ENCODE data around the gene SLC9A8.

Gene SLC9A8

DNA sequence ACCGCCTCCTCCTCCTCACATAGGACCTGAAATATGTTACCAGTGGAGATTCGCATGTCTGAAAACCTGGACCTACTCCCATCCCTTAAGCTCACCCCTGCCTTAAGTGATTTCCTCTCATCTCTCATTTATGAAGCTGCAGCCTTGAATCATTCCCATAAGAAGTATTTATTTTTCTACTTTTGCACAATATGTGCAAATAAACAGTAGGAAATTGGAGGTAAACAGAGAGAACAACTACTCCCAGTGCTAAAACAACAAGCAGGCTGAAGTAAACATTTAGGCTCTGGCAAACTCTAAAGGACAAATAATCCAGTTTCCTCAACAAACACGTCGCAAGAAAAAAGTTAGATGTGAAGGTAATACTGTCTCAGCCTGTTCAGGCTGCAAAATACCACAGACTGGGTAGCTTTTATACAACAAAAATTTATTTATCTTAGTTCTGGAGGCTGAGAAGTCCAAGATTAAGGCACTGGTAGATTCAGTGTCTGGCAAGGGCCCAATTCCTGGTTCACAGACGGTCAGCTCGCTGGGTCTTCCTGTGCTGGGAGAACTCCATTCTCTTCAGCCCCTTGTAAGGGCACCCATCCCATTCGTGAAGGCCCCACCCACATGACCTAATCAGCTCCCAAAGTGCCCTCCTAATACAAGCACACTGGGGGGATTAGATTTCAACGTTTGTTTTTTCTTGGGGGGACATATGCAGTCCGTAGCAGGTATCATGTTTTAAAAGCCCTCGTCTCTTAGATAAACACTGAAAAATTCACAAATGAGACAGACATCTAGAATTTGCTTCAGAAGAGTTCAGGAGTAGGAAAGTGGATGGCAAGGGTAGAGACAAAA, 87.1 kb downstream of the SLC9A8 start:
- no peak for DNase-seq

DNA sequence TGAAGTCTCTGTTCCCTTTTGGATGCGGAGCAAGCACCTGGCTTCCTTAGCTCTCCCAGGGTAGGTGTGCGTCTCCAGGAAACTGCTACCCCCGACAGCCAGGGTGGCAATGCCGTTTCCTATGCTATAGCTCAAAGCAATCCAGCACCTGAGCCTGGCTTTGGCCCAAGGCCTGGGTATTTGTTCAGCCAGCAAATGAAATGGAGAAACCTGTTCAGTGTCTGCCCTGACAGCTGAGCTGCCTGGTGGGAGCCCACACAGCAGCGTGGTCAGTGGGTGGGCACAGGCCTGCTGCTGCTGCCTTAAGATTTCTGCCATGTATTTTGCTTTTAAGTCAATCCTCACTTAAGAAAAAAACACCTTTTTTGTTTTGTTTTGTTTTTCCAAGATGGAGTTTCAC, 89.0 kb downstream of the SLC9A8 start:
- no peak for DNase-seq

DNA sequence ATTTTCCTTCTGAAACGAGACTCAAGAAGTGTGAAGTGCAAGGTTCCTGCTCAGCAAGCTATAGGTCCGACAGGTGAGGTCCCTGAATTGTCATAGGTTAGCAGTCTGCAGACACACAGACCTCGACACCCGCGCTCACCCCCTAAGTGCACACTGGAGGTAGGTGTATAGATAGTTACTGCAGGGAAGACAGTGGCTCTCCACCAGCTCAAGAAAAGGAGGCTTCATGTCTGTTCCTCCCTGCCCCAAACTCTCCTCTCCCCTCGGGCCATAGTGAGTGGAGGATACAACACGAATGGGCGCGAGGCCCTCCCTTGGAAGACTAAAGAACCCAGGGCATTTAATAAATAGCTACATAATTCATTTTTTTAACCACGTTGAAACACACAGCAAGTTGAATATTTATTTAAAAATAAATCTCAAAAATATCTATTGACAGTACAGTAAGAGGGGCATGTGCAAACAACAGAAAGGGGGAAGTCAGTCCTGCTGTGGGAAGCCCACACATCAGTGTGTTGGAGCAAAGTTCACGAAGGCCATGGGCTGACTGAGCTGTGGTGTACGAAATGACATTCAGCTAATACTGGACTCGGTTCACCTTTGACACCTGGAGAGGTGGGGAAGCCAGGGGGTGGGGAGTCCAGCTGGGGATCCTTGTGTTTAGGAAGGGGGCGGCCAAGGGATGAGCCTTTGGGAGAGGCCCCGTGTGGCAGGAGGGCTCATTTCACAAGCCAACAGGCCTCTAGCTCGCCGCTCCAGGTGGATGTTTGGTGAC, 92.0 kb downstream of the SLC9A8 start:
- no peak for DNase-seq

DNA sequence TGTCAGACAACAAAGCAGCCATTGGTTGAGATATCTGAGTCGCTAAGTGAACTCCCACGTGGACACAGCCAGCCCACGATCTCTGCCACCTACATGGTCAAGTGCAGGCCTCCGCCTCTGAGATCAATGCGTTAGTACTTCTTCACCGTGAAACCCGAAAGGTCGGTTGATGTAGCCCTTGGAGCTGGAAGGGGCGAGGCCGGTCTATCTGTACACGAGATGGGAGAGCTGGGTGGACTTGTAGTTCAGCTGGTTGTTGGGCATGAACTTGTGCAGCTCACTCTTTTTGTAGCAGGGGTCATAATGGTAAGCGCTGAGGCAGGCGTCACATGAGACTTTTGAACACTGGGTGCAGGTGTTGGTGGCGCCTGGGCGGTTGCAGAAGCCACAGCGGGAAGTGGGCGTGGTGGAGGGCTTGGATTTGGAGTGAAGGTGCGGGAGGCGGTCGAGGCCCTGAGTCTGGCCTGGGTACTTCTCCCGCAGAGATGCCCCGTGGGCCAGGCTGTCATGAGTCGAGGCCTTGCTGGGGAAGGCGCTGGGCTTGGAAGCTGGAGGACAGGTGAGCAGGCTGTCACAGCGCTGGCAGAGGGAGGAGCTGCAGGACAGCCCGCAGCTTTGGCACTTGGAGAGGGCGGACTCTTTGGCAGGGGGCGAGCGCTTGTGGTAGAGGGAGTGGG, 92.9 kb downstream of the SLC9A8 start:
- DNase-seq = no peak

DNA sequence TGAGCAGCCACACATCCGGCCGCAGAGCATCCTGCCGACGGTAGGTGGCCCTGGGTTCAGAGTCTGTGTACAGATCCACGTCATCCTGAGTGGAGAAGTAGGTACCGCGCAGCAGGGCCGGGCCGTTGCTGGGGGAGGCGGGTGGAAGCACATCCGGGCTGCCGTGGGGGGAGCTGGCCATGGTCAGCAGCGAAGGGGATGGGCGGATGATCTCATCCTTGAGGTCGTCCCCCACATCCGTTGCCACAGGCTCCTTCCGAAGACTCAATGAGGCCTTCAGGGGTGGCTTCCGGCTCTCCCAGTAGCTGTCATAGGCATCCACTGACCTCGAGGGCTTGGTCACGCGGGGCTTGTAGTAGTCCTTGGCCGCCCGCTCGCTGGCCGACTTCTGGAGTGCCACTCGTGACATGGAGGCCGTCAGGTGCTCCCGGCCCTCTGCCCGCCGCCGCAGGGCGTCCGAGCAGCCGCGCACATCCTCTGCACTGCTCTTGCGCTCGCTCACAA, 93.5 kb downstream of the SLC9A8 start:
- no peak for DNase-seq

DNA sequence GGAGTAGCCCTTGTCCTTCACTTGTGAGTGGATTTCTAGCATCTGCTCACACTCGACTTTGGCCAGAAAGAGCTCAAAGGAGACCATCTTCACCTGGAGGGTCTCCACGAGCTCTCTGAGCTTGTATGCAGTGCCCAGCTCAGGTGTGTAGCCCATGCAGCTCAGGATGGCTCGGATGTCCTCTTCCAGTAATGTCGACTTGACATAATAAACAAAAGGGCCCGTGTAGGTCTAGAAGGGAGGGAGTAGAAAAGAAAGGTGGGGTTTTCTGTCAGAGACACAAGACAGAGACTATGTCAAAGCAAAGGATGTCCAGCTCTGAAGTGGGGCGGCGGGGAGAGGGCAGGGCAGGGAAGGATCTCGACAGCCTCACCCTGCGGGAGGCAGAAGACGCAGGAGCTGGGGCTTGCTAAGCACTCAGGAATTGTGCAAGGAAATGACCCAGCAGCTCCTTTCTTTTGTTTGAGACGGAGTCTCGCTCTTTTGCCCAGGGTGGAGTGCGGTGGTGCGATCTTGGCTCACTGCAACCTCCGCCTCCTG, 94.1 kb downstream of the SLC9A8 start:
- no peak for DNase-seq

DNA sequence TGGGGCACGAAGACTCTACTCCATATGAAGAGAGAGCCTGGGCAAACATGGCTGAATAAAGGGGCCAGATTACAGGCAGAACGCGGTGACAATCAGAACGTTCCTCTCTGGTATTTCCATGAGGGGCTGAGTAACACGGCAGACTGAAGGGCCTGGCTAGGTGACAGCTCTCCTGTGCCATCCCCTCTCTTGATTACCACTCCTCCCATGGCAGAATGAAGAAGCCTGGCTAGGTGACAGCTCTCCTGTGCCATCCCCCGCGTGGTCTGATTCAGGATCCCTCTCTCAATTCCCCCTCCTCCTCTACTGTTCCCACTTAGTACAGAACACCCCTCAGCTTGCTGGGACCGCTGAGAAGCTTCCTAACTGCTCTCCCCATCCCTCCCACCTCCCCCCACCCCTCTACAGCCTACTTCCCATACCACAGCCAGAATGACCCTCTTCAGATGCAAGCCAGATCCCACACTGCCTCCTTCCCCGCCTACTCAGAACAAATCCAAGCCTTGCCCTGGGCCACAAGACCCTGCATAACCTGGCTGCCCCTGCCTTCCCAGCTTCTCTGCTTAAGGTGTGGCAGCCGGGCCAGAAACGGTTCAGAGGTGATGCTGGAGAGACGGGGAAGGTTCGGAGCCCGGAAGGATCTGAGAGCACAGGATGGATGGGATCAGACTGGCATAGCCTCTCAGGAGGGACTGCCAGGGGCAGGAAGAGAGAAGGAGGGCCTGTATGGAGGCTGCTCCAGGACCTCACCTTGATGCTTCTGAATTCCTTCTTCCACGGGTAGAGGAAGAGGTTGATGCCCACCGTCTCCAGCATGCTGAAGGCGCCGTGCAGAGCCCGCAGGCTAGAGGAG, 95.0 kb downstream of the SLC9A8 start:
- no peak for DNase-seq

DNA sequence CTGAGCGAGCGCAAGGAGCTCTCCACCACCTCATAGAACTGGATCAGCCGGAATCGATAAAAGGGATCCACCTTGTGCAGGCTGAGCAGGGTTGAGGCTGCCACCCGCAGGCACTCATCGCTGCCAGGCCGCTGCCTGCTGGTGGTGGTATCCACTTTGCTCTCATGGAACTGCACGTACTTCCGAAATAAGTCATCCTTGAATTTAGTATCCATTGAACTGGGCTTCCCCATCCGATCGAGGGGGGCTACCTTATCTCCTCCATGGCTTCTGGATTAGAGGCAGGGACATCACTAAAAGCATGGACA, 95.6 kb downstream of the SLC9A8 start:
- no peak for DNase-seq

DNA sequence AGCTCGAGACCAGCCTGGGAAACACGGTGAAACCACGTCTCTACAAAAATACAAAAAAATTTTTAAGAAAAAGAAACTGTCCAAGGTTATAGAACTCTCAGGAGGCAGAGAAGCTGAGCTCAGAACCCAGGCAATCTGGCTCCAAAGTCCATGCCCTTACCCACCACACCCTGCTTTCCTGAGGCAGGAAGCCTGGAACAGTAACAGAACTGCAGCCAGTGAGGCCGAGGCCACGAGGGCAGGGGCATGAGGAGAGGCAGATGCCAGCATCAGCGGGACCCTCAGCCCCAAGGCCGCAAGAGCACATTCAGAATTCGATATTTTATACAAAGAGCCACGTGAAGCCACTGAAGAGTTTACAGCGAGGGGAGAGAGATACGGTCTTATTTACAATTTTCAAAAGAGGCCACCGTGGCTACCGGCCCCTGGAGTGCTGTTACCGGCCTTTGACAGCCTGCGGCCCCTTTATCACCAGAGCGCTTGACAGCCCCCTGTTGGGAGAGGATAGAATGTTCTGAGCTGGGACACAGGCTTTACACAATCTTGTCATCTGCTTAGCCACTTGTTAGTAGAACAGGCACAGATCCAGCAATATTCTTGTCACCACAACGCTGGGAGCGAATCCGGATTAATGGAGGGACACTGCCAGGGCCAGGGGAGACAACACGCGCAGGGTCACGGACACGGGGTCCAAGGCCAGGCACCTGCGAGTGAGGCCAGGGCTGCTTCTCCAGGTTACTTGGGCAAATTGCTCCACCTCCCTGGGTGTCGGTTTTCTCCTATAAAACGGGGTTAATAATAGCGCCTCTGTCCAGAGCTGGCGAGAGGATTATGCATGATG, 97.1 kb downstream of the SLC9A8 start:
- DNase-seq = no peak

DNA sequence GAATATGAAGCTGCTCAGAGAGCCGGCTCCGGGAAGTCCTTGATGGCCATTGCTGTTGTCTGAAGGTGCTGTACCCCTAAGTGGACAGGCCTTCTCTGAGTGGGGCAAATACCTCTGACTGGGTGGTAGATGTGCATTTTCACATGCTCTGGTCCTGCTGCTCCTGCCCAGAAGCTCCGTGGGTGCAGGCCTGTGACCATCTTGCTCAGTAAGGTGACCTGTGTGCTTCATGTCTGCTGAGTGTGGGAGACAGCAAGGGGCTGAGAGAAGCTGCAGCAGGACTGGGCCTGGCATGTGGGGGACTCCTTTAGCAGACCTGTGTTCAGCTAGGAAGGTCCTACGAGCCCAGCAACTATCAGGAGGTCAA, 97.7 kb downstream of the SLC9A8 start:
- DNase-seq = no peak

DNA sequence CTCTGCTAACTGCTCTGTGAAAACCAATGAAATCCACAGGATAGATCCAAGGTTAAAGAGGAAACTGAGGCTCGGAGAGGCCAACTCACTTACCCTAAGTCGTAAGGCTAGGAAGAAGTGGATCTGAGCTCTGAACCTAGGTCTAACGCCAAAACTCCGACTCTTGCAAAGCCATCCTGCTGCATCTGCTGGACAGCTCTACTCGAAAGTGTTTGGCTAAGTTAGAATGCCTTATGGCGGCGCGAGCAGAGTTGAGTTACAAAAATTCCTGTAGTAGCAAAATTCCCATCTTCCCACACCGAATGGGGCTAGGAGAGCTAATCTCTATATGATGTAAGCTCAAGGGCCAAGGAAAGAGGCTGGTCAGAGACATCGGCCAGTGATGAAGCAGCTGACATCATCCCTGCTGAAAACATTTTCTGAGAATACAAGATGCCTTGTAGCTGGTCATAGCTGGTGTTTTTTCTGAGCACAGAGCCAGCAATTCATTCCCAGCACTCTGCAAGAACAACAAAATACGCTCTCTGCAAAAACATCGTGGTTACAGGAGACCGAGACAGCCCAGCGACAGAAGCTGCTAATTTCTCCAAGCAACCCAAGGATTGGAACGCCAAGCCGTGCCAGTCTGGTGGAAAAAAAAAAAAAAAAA, 100.9 kb downstream of the SLC9A8 start:
- DNase-seq = no peak

DNA sequence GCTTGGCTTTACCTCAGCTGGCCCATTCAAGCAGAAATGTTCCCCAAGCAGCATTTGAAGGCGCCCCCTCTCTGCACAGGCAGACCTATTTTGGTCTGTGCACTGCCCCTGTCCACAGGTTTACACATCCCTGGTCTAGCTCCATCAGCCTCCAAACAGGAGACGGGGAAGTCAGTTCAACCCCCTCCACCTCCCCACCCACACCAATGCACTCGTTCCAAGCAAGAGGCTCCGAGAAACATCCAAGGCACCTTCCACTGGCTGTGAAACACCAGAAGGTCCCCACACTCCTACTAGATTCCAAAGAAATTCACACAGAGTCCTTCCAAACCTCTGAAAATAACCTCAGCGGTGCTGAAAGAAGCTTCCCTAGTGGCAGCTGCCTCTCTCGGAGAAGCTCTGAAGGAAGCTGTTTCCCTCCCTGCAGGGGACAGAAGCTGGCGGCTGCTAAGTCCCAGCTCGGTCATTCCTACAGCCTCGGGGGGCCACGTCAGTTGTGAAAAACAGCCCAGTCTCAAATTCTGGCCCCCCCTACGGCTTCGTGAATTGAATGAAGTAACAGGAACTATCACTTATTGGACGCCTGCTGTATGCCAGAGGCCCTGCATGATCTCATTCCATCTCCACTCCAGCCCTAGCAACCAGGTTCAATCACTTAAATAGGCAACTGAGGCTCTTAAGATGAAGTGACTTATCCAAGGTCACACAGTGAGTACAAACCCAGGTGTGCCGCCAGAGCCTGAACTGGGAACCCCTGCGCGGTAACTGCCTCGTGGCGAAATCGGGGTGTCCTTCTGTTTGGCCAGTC, 101.9 kb downstream of the SLC9A8 start:
- no peak for DNase-seq

DNA sequence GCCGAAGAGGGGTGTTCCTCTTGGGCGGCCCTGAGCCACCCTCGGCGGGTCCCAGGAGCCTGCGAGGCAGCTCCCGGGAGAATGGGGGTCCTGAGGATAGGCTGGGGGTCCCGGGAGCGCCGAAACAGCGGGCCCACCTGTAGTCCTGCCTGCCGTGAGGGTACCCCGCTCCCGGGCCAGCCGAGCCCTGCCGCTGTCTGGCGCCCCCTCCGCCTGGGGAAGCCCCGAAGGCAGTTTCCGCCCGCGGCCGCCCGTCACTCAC, 102.4 kb downstream of the SLC9A8 start:
- no peak for DNase-seq

DNA sequence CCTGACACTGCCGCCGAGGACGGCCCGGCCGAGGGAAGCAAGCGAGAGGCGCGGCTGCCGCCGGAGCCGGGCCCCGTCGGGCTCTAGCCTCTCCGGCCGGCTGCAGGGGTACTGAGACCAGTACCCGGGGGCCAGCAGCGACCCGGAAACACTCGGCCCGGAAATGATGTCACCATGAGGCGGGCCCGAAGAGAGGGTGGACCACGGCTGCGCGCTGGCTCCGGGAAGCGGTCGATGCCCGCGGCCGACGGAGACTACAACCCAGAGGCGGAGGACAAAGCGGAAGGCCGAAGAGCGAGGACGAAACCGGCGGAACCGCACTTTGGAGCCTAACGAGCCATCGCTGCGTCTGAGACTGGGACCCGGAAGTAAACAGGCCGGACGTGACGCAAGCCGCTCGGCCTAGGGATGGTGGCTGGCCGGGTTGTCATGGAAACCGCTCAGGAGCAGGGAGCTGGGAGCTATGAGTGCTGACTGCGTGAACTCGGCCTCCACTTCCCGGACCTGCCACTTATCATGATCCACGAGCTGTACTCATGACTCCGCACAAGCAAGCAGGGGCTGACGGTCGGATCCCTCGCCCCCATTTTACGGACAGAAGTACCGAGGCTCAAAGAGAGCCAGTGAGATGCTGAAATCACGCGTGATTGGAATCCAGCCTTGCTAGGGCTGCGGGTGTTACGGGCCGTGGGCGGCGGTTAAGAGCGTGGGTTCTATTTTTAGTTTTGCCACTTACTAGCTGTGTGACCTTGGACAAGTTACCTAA, 102.9 kb downstream of the SLC9A8 start, which contains the start of gene SPATA2:
Gene SPATA2, minus strand, starts transcription at position 150 of the 766 bp plus-strand sequence. CDS start 7,039 bp downstream, outside the sequence.
- peak; percentile 92 for DNase-seq

DNA sequence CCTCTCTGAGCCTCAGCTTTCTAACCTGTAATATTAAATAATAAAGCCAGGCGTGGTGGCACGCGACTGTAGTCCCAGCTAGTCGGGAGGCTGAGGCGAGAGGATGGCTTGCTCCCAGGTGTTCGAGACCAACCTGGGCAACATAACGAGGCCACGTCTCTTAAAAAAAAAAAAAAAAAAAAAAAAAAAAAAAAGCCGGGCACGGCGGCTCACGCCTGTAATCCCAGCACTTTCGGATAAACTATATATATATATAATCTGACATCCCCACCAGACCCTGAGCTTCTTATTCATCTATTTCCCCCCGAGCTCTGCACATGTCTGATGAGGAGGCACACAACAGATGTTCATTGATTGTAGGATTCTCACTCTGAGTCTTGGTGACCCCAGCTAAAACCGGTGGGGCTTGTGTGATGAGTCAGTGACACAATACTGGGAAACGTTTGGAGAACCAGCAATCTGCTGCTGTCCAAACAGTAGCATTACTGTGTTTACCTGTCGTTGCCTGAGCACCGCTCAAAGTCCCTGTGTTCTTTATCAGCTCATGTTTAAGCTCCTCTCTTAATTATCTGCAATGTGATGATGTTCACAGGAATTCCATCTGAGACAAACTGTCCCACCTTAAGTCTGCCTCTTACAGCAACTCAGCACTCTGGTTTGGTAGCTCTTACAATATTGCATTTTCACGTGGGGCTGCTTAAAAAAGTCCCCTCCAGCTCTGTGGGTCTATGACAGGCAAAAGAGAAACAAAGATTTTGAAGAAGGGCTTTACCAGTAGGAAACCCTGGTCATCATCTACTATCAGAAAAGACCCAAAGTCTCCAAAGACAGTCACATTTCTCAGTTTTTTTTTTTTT, 103.7 kb downstream of the SLC9A8 start:
- DNase-seq = no peak

DNA sequence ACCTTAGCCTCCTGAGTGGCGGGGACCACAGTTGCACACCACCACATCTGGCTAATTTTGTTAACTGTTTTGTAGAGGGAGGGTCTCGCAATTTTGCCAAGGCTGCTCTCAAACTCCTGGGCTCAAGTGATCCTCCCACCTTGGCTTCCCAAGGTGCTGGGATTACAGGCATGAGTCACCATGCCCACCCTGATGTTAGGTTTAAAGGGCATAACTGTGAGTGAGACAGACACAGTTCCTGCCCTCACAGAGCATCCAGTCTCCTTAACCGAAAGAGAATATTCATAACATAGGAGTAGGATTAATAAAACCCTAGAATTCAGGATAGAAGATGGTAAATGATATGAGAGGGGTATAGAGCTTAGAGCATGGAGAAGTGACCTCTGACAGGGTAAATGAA, 105.8 kb downstream of the SLC9A8 start:
- DNase-seq = no peak

DNA sequence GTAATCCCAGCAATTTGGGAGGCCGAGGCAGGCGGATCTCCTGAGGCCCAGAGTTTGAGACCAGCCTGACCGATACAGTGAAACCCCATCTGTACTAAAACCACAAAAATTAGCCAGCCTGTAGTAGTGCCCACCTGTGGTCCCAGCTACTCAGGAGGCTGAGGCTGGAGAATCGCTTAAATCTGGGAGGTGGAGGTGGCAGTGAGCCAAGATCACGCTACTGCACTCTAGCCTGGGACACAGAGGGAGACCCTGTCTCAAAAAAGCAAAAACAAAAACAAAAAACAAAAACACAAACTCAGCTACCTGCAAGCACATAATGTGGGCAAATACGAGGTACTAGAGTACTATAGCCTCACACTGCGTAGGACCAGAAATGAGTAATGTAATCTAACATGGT, 106.4 kb downstream of the SLC9A8 start:
- no peak for DNase-seq

DNA sequence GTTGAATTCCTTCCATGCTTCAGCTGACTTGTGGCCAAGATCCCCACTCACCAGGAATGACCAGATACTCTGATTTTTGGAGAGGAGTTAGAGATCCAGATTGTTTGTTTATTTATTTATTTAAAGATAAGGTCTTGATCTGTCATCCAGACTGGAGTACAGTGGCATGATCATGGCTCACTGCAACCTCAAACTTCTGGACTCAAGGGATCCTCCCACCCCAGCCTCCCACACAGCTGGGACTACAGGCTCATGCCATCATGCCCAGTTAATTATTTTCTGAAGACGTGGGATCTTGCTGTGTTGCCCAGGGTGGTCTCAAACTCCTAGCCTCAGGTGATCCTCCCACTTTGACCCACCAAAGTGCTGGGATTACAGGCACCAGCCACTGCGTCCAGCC, 106.8 kb downstream of the SLC9A8 start:
- no peak for DNase-seq

Measured in central memory CD4-positive, alpha-beta T cell (primary cell).